ENCODE results near the gene TMEM123. TPM values are rescaled to one million over a fixed set of nuclear protein-coding genes. Genes with fewer than 3 reads are reported as not detected.

The TMEM123 gene
- total RNA-seq, 1 donor from 2014 or later: 75.9 TPM

Other genes starting within 250 kb of the TMEM123 start
- gene BIRC3, start 135.3 kb downstream of the TMEM123 start, total RNA-seq: 8.2 TPM
- gene BIRC2, start 105.6 kb downstream of the TMEM123 start, total RNA-seq: 31.1 TPM
- gene MMP7, start 78.0 kb upstream of the TMEM123 start, total RNA-seq: not detected
- gene MMP20, start 172.6 kb upstream of the TMEM123 start, total RNA-seq: not detected

Measured in left ventricle myocardium superior (tissue), 1 donor.